CD4-positive, alpha-beta T cell treated with Interleukin-6 at 100 ng/mL for 8 hours (primary cell): Measurements from ENCODE around the gene KAT8.
A peak's percentile ranks its signal among the peaks of the same experiment; 100 is the strongest.
"Not testable (repeated sequence)": the region's sequence is repeated elsewhere in the genome, so short reads cannot be mapped to it uniquely, and the experiment has no call there.

Source experiments
- DNase-seq: peaks from one replicate; pipeline ENCODE4 v3.0.0-alpha.2; 2020; ENCODE audit warnings: mixed read lengths, low spot score

The KAT8 gene

DNA sequence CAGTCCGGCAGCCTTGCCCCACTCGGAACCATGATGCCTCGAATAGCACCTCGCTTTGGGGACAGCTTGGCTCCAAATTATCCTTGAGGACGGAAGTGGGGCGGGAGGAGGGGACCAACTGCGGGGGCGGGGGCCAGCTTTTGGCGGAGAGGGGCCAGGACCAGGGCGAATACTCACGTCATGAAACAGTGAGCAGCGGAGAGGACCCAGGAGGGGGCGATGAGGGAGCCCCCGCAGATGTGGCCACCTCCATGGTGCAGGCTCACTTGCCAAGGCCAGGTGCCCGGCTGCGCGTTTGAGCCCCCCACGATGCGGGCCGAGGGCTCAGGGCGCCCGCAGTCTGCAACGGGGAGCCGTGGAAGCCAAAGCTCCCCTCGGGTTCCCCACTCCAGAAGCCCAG is 31.4 kb downstream of the KAT8 start:
- DNase-seq, result no peak

DNA sequence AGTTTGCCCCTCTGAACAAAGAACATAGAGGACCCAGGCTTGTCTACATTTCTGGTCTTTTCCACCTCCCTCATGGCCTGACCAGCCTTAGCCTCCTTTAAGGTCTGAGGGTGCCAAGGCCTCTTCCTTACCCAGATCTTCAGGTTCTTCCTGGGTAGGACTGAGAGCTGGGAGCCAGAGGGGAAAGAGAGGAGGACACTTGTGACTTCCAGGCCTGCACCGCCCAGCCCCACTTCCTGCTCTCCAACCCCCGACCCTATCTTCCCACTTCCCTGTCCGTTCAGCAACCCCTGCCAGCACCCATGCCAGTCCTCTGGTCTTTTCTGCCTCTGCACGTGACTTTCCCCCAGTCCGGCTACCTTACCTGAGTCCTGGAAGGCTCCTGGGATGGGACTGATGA is 31.9 kb downstream of the KAT8 start:
- no peak for DNase-seq

DNA sequence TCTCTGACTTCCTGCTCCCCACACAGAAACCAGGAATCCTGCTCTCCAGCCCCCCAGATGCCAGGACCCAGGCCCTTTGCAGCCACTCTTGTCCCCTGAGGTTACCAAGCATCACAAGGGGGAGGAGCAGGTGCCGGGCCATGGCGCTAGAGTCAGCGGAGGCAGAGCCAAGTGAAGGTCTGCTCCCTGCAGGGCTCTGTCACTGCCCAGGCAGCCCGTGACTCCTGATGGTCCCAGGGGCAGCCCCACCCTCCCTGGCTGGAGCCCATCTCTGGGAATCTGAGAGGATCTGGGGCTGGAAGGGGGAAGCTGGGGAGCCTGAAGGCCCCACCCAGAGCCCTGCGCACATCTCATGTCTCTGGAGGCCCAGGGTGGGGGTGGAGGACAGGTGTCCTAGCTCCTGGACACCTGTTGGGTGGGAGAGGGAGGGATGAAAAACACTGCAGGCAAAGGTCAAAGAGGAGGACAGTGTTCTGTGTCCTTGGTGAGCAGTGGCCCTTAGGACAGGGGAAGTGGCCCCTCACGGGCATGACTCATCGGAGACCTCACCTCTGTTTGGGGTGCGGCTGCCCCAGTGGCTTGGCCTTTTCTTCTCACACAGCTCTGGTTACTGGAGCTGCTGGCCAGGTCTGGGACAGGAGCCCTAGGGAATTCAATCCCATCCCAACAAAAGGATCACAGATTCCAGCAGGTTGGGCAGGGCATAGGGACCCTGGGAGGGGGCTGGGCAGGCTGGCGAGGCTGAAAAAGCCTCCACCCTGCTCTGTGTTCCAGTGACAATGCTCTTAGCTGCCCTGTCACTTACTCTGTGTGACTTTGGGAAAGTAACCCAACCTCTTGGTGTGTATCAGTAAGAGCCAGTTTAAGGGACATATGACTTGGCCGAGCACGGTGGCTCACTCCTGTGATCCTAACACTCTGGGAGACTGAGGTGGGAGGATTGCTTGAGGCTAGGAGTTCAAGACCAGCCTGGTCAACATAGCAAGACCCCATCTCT is 32.7 kb downstream of the KAT8 start, which contains the start of gene PRSS36:
Gene PRSS36, minus strand, starts transcription at position 173 of the 997 bp plus-strand sequence. Its CDS starts 31 bp downstream, at position 142.
- no peak for DNase-seq

DNA sequence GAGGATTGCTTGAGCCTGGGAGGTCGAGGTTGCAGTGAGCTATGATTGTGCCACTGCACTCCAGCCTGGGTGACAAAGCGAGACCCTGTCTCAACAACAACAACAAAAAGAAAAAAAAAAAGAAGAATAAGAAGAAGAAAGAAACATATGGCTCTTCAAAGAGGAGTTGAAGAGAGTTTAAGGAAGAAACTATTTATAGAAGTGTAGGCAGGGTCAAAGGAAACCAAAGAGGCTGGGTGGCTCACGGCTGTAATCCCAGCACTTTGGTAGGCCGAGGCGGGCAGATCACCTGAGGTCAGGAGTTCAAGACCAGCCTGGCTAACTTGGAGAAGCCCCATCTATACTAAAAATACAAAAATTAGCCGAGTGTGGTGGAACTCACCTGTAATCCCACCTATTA is 33.5 kb downstream of the KAT8 start:
- DNase-seq, result not testable (repeated sequence)

DNA sequence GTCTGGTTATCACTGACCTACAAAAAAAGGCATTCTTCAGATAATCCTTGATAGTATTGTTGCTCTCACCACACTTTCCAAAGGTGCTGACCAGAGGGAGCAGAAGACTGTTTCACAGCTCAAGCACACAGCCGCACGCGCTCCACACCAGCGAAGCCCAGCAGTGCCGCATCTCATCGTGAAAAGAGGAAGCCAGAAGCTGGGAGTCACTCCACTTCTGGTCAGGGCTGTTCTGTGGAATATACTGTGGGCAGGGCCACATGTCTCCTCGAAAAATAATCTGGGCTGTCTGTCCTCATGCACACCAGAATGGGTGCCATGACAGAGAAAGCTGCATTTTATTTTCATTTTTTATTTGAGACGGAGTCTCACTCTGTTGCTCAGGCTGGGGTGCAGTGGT is 39.7 kb downstream of the KAT8 start:
- no peak for DNase-seq

DNA sequence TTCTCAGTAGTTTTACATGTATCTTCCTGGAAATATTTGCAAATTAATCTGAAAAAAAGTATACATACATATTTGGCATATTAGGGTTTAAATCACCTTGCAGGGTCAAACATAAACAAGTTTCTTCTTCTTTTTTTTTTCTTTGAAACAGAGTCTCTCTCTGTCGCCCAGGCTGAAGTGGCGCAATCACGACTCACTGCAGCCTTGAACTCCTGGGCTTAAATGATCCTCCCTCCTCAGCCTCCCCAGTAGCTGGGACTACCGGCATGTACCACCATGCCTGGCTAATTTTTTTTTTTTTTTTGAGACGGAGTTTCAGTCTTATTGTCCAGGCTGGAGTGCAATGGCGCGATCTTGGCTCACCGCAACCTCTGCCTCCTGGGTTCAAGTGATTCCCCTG is 49.9 kb downstream of the KAT8 start:
- DNase-seq, result no peak

DNA sequence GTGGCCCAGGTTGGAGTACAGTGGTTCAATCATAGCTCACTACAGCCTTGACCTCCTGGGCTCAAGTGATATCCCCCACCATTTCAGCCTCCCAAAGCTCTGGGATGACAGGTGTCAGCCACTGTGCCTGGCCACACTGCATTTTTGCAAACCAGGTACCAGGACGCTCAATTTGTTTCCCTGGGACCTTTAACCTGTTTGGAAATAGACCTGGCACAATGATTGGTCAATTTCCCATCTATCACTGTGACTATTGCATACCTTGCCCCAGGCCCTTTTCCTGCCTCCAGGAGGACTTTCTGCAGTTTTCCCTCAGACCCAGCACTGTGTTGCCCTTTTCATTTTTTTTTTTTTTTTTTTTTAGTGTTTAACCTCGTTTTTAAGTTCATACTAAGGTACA is 51.4 kb downstream of the KAT8 start:
- no peak for DNase-seq

DNA sequence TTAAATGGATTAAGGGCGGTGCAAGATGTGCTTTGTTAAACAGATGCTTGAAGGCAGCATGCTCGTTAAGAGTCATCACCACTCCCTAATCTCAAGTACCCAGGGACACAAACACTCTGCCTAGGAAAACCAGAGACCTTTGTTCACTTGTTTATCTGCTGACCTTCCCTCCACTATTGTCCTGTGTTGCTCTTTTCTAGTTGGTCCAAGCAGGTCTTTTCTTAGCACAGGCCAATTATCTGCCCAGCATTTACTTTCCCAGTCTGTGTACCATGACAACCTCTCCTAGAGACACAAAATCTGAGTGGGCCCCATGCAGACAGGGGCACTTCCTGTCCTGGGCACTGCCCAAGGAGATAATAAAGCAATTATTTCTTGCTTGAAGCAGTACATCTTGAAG is 52.6 kb downstream of the KAT8 start:
- not testable (repeated sequence) for DNase-seq

DNA sequence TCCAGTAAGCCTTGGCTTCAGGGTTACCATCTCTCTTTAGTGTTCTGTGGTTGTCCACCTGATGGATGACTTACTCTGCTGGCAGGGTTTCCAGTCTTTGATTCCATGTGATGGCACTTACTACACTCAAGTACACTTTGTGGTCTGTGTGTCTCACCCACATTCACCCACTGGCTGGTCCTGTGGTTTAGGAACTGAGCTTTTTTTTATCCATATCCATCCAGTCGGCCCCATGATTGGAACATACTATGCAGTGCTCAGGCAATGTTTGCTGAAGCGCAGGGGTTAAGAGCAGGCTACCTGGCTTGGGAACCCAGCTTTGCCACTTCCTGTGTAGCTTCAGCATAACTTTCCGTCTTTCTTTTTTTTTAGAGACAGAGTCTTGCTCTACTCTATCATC is 59.7 kb downstream of the KAT8 start:
- peak; percentile 67 for DNase-seq

DNA sequence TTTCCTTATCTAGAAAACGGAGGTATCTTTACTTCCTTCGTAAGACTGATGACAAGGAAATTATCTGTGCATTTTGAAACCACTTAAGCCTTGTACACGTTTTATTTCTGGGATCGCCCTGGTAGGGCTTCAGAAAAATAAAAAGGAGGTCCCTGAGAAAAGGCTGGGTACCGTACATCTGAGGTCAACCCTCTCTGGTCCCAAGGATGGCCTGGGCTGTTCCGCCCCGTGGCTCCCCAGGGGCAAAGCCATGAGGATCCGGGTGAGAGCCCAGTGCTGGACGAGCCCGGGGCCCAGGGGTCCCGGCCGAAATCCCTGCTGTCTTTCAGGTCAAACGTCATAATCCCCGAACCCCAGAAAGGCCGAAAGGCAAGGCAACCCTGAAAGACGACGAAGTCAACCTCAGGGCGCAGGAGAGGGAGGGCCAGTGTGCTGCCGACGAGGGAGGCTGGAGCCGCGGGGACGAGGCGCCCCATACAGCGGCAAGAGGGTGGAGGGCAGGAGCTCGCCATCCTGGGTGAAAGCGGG is 61.8 kb downstream of the KAT8 start:
- no peak for DNase-seq

DNA sequence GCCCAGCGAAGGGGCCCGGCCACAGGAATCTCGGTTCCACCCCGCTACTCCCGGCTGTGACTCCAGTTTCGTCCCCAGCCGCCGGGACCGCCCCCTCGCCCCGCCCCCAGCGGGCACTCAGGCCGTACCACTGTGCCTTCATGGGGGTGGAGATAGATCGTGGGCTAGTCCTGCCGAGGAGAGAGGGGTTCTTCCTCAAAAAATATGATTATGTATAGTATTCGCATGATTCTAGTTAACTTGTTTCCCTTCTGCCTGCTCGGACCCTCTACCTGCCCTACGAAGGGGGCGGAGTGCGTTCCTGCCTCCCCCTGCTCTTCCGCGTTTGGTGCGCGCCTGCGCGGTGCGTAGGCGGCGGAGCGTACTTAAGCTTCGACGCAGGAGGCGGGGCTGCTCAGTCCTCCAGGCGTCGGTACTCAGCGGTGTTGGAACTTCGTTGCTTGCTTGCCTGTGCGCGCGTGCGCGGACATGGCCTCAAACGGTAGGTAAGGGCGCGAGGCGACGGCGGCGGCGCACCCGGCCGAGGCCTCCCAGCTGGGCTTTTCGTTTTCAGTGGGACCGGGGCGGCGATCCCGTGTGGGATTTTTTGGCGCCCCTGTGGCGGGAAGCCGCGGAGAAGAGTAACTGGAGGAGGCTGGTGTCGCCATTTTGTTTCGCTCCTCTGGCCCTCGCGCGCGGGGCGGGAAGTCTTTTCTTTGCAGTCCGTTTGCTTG is 62.4 kb downstream of the KAT8 start, which contains the start of gene FUS:
Gene FUS, plus strand, starts transcription at position 393 of the 713 bp plus-strand sequence. Its CDS starts 76 bp downstream, at position 469.
- DNase-seq, result peak; percentile 89
